HT1080 (cell line): ENCODE data around the gene ADAMTS6. TPM values are rescaled to one million over a fixed set of nuclear protein-coding genes. Genes with fewer than 3 reads are reported as not detected.

Experiments
- DNase-seq: peaks from one replicate; pipeline ENCODE4 v3.0.0-alpha.2; 2015; ENCODE audit warnings: low read depth
- small RNA-seq: library from RNA; depleted of rRNA; stranded (forward); fragments of <200 nt; gene quantifications from one replicate; pipeline ENCODE3, GENCODE V24; 2014
- total RNA-seq: library from RNA; depleted of rRNA; stranded (reverse); fragments of >200 nt; shearing (Covaris generic); gene quantifications from 2 replicates; pipeline ENCODE4 v1.2.3, GENCODE V29; 2014; rRNA removed

The ADAMTS6 gene
- total RNA-seq, 1 experiment from 2014 or later = 30.1 TPM

DNA sequence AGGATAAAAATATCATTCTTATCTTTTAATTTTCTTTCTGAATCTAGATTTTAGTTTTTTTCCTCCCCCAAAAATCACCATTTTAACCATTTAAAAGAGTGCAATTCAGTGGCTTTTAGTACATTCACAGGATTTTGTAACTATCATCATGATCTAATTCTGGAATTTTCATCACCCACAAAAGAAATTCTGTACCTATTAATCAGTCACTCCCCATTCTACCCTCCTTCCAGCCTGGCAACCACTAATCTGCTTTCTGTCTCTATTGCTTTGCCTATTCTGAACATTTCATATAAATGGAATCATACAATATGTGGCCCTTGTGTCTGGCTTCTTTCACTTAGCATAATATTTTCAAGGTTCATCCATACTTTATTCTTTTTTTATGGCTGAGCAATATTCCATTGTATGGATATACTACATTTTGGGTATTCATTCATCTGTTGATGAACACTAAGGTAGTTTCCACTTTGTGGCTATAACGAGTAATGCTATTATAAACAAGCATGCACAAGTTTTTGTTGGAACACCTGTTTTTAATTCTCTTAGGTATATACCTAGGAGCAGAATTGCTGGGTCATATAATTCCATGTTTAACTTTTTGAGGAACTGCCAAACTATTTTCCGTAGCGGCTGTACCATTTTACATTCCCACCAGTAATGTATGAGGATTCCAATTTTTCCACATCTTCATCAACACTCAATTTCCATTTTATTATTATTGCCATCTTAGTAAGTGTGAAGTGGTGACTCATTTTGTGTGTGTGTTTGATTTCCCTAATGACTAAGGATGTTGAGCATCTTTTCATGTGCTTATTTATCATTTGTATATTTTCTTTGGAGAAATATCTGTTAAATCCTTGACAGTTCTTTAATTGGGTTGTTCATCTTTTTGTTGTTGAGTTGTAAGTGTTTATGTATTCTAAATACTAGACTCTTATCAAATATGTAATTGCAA is 372.7 kb downstream of the ADAMTS6 start:
- no peak for DNase-seq

DNA sequence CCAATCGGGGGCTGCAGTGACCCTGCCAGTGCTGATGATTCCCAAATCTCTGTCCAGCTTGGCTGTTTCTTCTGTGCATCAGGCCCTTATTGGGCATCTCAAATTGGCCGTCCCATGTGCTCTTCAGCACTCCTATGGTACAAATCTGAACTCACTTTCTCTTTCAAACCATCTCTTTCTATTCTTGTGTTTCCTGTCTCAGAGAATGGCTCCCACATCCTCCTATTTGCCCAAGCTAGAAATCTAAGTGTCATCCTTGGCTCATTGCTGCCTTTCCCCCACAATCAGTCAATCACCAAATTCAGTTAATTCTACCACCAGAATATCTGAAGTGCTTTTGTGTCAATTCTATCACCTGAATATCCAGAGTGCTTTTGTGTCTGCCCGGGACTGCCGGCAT is 376.4 kb downstream of the ADAMTS6 start:
- DNase-seq = no peak

DNA sequence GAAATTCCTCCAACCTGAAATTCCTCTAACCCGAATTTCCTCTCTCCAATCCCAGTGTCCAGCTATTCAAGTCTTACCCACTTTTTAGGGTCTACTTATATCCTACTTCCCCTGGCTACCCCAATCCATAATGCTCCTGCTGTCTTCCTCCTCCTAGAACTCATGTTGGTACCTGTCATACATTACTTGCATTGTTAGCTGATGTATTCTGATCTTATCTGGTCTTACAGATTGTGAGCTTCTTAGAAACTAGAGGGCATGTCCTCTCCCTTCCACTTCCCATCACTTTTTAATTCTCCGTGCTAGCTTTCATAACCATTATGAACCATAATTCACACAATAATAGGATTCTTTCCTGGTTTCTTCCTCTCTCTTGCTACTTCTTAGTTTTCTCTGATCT is 376.9 kb downstream of the ADAMTS6 start:
- no peak for DNase-seq

DNA sequence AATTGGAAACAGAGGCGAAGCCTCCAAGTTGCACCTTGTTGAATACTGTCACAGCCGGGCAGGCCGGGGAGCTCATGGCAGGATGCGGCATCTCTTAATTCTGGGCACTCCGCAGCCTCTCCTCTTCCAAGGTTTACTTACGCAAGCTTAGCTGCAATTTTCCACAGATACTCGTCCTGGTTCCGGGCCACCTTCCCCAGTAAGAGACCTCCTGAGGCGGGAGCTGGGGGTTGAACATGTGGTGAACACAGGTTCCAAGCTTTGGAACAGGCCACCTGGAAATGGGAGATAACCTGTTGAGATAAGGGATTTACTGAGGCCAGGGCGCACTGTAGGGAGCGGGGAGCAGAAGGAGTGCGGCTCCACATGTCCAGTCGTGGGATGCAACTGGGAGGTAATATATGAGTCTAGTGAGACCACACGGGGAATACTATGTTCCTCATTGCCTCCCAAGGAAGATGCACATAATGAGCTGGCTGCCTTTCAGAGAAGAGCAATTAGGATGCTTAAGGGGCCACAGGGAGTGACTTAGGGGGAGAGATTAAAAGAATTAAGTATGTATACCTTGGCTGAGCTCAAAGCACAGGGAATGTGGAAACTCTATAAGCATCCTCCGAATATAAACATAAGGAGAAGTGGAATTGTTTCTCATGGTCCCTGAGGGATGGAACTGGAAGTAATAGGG is 377.8 kb downstream of the ADAMTS6 start:
- DNase-seq = no peak

DNA sequence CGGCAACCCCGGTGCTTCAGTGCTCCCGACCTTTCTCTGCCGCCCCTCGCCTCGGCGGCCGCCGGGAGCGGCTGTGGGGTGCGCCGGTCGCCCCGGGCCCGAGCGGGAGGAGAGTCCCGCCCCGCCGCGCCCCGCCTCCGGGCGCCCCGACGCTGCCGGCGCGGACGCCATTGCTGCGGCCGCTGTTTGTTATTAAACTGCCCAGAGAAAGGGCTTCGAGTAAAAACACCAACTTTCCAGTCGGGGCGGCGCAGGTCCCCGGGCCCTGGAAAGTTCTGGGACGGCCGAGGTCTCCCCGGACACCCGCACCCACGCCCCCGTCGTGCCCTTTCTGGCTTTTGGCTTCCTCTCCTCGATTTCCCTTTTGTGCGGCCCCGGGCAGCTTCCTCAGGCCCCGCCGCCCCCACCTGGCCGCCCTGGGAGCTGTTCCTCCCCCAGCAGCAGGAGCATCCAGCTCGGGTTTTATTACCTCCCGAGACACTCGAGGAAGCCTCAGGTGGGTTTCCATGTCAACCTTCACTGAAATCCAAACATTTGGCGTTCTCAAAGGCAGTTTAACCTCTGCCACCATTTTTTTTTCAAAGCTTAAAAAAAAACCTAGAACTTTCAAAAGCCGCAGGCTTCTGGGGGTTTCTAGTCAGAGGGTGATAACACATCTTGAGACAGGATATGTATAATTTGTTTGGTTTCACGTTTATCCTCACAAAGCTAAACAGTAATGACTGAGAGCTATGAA is 378.6 kb downstream of the ADAMTS6 start:
- DNase-seq = no peak

DNA sequence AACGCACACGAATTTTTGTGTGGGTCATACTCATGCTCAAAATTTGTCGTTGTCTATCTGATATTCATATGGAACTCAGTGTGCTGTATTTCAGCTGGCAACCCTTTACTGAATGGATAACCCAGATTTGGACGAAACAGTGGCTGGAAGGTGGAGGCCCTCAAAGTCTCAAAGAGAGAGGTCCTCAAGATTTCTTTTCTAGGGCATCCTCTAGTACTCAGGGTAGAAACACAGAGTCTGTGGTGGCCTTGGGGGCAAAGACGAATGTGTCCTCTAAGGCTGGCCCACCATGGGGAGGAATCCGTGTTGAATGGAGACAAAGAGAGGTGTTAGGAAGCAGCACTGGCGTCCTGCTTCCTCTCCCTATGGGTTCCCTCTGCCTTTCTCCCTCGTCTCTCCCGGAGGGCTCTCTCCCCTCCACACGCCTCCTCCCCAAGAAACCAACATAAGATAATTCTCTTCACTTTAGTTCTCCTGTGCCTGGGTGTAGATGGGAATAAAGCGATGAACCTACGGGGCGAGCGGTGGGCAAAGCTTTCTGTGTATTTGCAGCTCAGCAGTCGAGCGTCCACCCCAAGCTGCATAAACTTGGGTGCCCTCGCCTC is 379.2 kb downstream of the ADAMTS6 start:
- no peak for DNase-seq

DNA sequence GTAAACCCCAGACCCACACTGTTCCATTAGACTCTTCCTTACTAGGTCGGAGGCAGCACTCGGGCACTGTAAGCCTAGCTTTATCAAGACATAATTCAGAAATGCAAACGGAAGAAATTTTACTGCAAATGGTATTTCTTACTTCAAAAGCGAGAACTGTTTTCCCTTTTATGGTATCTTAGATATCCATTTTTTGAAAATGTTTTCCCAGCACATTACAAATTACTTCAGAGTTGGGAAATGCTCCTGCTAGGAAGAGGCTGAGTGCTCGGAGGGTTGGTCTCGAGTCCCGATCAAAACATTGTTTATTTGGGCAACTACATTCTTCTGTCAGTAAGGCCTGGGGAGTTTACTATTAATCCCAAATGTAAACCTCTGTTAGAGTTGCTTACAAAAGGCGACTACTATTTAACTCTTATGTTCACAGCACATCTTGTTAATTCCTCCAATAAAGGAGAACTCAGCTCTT is 380.1 kb downstream of the ADAMTS6 start:
- DNase-seq = no peak

DNA sequence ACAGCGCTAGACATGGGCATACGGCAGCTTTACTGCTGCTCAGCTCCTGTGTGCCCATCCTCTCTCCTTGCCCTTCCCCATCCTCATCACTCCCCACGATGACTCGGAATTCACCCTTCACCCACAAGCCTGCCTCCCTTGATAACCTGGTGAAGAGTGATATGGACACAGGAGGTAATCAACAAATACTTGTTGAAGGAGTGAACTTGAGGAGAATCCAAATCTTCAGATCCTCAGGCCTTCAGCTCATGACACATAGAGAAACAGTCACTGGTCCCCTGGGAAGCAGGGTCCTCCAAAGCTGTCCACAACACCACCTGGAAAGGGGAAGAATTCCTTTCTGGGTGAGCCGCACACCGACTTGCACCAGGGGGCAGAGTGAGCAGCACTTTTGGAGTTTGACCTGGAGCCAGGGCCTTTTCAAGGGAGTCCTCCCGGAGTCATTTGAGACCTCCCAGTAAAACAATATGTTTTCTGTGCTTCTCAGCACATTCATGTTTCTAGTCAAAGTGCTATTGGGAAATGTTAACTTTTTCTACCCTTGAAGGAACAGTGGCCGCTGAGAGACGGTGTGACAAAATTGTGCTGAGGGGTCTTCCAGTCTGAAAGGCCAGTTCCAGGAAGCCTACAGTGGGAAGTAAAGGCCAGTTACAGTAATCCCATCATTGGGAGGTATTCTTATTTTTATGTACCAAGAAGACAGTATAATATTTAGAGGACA is 380.6 kb downstream of the ADAMTS6 start:
- DNase-seq = peak; percentile 69

Small RNAs within 50 kb of the gene (small RNA-seq; reads per million reads assigned to genes)
- not detected for gene RF00019

Other genes with a start within 250 kb of the ADAMTS6 start
- 35.3 and 41.3 TPM in 2 replicates for gene CENPK, start 81.2 kb upstream of the ADAMTS6 start, total RNA-seq
- 18.7 and 20.3 TPM in 2 replicates for gene PPWD1, start 81.4 kb upstream of the ADAMTS6 start, total RNA-seq
- 13.8 and 14.0 TPM in 2 replicates for gene TRIM23, start 142.4 kb upstream of the ADAMTS6 start, total RNA-seq
- 4.5 and 4.6 TPM in 2 replicates for gene SHLD3, start 143.1 kb upstream of the ADAMTS6 start, total RNA-seq
- 14.6 and 19.7 TPM in 2 replicates for gene TRAPPC13, start 143.1 kb upstream of the ADAMTS6 start, total RNA-seq
- gene SGTB, start 240.2 kb upstream of the ADAMTS6 start, total RNA-seq = 5.2 and 6.4 TPM in 2 replicates
- 31.9 and 33.2 TPM in 2 replicates for gene NLN, start 240.3 kb upstream of the ADAMTS6 start, total RNA-seq